ENCODE measurements around the gene CTNND1. TPM values are rescaled to one million over a fixed set of nuclear protein-coding genes. Genes with fewer than 3 reads are reported as not detected.
A peak's percentile ranks its signal among the peaks of the same experiment; 100 is the strongest.

The CTNND1 gene
- total and polyA plus RNA-seq, 2 experiments from 2014 or later: 66.9 to 101 TPM

GRCh38 chr11:57800444-57801182 lies 39.0 kb downstream of the CTNND1 start:
- no peaks in the 10 kb centered on the region for H3K9me2 ChIP-seq (ENCODE audit: insufficient read depth)
- no peaks in the 10 kb centered on the region for H3K27me3 ChIP-seq (replicated peaks; ENCODE audit: insufficient read depth)
- peaks cover 96% of the 10 kb centered on the region for H3K79me2 ChIP-seq (ENCODE audit: insufficient read depth)
- peak overlapping the region; percentile 53 for H3K27ac ChIP-seq
- H3K4me2 ChIP-seq (ENCODE audit: unreplicated experiment): no peak overlapping the region
- H3K4me3 ChIP-seq: no peak overlapping the region
- peaks cover 51% of the 10 kb centered on the region for H3F3A ChIP-seq (ENCODE audit: insufficient read depth)
- in situ Hi-C loops (cut with MboI): loop anchor here (10.0 kb wide), 1 partner anchor 46 kb away; the partner anchor contains the start of gene BTBD18
- peak overlapping the region; percentile 11; the same call in 1 of the 2 replicates for H3K9ac ChIP-seq
- H3K9me3 ChIP-seq (ENCODE audit: low read depth): no peaks in the 10 kb centered on the region
- TF ChIP-seq EZH2 (IDR thresholded peaks at IDR 0.05; ENCODE audit: insufficient read depth, poor library complexity, severe bottlenecking) (no peak), EZH2phosphoT487 (IDR thresholded peaks at IDR 0.05; ENCODE audit: insufficient read depth, low read depth) (no peak)
- 70 to 71% methylated on average over 4 of the region's 4 CpGs for WGBS, 2 experiments (ENCODE audit: low coverage in 1 of 2, low lambda C conversion rate in 2 of 2, missing lambda C conversion rate in 2 of 2)
- H3K36me3 ChIP-seq (ENCODE audit: low read depth): peaks cover 56% of the 10 kb centered on the region
- DNase-seq: peak; percentile 85
- peaks cover 32% of the 10 kb centered on the region for H3K4me1 ChIP-seq (ENCODE audit: insufficient read depth)
- H2AFZ ChIP-seq: no peak overlapping the region
- H4K20me1 ChIP-seq (ENCODE audit: insufficient read depth): peaks cover 4% of the 10 kb centered on the region; the same call in 1 of the 2 replicates

- Histone ChIP-seq H3K27me3 (replicated peaks; ENCODE audit: insufficient read depth) (no peaks in the 10 kb centered on the region), H4K20me1 (ENCODE audit: insufficient read depth) (peaks cover 4% of the 10 kb centered on the region; the same call in 1 of the 2 replicates), H3K36me3 (ENCODE audit: low read depth) (peaks cover 57% of the 10 kb centered on the region), H3K9me3 (ENCODE audit: low read depth) (no peaks in the 10 kb centered on the region), H3K4me2 (ENCODE audit: unreplicated experiment) (no peak overlapping the region), H3K4me3 (no peak overlapping the region), H3K79me2 (ENCODE audit: insufficient read depth) (peaks cover 95% of the 10 kb centered on the region), H3K9ac (peak overlapping the region; percentile 4; the same call in 1 of the 2 replicates), H3F3A (ENCODE audit: insufficient read depth) (peaks cover 51% of the 10 kb centered on the region), H2AFZ (no peak overlapping the region), H3K9me2 (ENCODE audit: insufficient read depth) (no peaks in the 10 kb centered on the region), H3K27ac (0 out of 2 replicates have a peak overlapping the region, but pooled peaks have one; percentile 12), H3K4me1 (ENCODE audit: insufficient read depth) (peaks cover 32% of the 10 kb centered on the region)
- DNase-seq: no peak
- no peak for TF ChIP-seq EZH2 (IDR thresholded peaks at IDR 0.05; ENCODE audit: insufficient read depth, poor library complexity, severe bottlenecking)
- no peak for TF ChIP-seq EZH2phosphoT487 (IDR thresholded peaks at IDR 0.05; ENCODE audit: insufficient read depth, low read depth)
- in situ Hi-C loops (cut with MboI): loop anchor here (10.0 kb wide), 1 partner anchor 46 kb away; the partner anchor contains the start of gene BTBD18
These were observed 39.5 kb downstream of the CTNND1 start for GRCh38 chr11:57801183-57801485.

GRCh38 chr11:57802411-57802810 lies 40.8 kb downstream of the CTNND1 start:
- H3K4me2 ChIP-seq (ENCODE audit: unreplicated experiment): no peak overlapping the region
- in situ Hi-C loops (cut with MboI): loop anchor here (10.0 kb wide), 1 partner anchor 48 kb away; the partner anchor contains the start of gene BTBD18
- H3K9me2 ChIP-seq (ENCODE audit: insufficient read depth): no peaks in the 10 kb centered on the region
- TF ChIP-seq EZH2phosphoT487 (IDR thresholded peaks at IDR 0.05; ENCODE audit: insufficient read depth, low read depth) (no peak), EZH2 (IDR thresholded peaks at IDR 0.05; ENCODE audit: insufficient read depth, poor library complexity, severe bottlenecking) (no peak)
- no peak for DNase-seq
- no peaks in the 10 kb centered on the region for H3K27me3 ChIP-seq (replicated peaks; ENCODE audit: insufficient read depth)
- 62 to 67% methylated on average over 3 of the region's 3 CpGs for WGBS, 2 experiments (ENCODE audit: low coverage in 1 of 2, low lambda C conversion rate in 2 of 2, missing lambda C conversion rate in 2 of 2)
- H3K36me3 ChIP-seq (ENCODE audit: low read depth): peaks cover 60% of the 10 kb centered on the region
- H3K9me3 ChIP-seq (ENCODE audit: low read depth): no peaks in the 10 kb centered on the region
- no peak overlapping the region for H2AFZ ChIP-seq
- peaks cover 51% of the 10 kb centered on the region for H3F3A ChIP-seq (ENCODE audit: insufficient read depth)
- H3K4me3 ChIP-seq: no peak overlapping the region
- peaks cover 4% of the 10 kb centered on the region; the same call in 1 of the 2 replicates for H4K20me1 ChIP-seq (ENCODE audit: insufficient read depth)
- 0 out of 2 replicates have a peak overlapping the region, but pooled peaks have one; percentile 11 for H3K27ac ChIP-seq
- H3K79me2 ChIP-seq (ENCODE audit: insufficient read depth): peaks cover 93% of the 10 kb centered on the region
- H3K4me1 ChIP-seq (ENCODE audit: insufficient read depth): peaks cover 32% of the 10 kb centered on the region
- H3K9ac ChIP-seq: no peak overlapping the region

- H3K9ac ChIP-seq: no peak overlapping the region
These were observed 42.9 kb downstream of the CTNND1 start for GRCh38 chr11:57804466-57804865.

More at GRCh38 chr11:57804466-57804865, 42.9 kb downstream of the CTNND1 start:
- Histone ChIP-seq H3K9me2 (ENCODE audit: insufficient read depth) (no peaks in the 10 kb centered on the region), H3K79me2 (ENCODE audit: insufficient read depth) (peaks cover 92% of the 10 kb centered on the region), H3K27ac (no peak overlapping the region), H3K4me3 (no peak overlapping the region), H2AFZ (no peak overlapping the region), H3F3A (ENCODE audit: insufficient read depth) (peaks cover 32% of the 10 kb centered on the region), H3K4me2 (ENCODE audit: unreplicated experiment) (no peak overlapping the region), H3K27me3 (replicated peaks; ENCODE audit: insufficient read depth) (no peaks in the 10 kb centered on the region), H3K9me3 (ENCODE audit: low read depth) (no peaks in the 10 kb centered on the region), H4K20me1 (ENCODE audit: insufficient read depth) (peaks cover 4% of the 10 kb centered on the region; the same call in 1 of the 2 replicates), H3K36me3 (ENCODE audit: low read depth) (peaks cover 75% of the 10 kb centered on the region), H3K4me1 (ENCODE audit: insufficient read depth) (peaks cover 19% of the 10 kb centered on the region)
- no peak for TF ChIP-seq EZH2 (IDR thresholded peaks at IDR 0.05; ENCODE audit: insufficient read depth, poor library complexity, severe bottlenecking)
- TF ChIP-seq EZH2phosphoT487 (IDR thresholded peaks at IDR 0.05; ENCODE audit: insufficient read depth, low read depth): no peak
- in situ Hi-C loops (cut with MboI): loop anchor here (10.0 kb wide), 1 partner anchor 50 kb away; the partner anchor contains the start of gene BTBD18
- DNase-seq: peak; percentile 29
- WGBS, 2 experiments (ENCODE audit: low coverage in 1 of 2, low lambda C conversion rate in 2 of 2, missing lambda C conversion rate in 2 of 2): 61 to 69% methylated on average over 3 of the region's 3 CpGs

Data from GM23248 (cell line).